ENCODE data around the gene GAS2. TPM values are rescaled to one million over a fixed set of nuclear protein-coding genes. Genes with fewer than 3 reads are reported as not detected.
"Not testable (repeated sequence)": the region's sequence is repeated elsewhere in the genome, so short reads cannot be mapped to it uniquely, and the experiment has no call there.

GAS2 gene
- total RNA-seq, 4 donors from 2014 or later = 1.1 to 2.9 (median 2.6) TPM

DNA sequence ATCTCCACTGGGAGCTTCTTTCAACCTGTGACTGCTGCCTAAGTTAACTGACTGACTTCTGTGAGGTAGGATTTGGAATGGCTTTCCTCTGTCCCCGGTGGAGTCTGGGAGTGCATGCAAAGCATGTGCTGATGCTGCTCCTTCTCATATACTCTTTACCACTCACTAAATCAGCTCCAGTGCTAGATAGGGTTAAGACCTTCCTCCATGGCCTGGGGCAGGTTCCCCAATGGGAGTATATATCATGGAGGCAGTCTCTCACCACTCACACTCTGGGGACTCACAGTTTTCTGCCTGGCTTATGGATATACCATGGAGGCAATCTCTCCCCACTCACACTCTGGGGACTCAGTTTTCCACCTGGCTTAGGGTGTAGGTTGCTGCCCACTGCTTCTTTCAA is 30.7 kb upstream of the GAS2 start:
- DNase-seq (no peak), ATAC-seq (no peak)
- H3K27ac ChIP-seq = no peak overlapping the region
- in situ Hi-C loops (cut with MboI; ENCODE audit: low sequenced_read_pairs in 4 of 4) = no loop called here
- TF ChIP-seq POLR2A (IDR thresholded peaks at IDR 0.05) = no peak
- TF ChIP-seq, protein P1, sequence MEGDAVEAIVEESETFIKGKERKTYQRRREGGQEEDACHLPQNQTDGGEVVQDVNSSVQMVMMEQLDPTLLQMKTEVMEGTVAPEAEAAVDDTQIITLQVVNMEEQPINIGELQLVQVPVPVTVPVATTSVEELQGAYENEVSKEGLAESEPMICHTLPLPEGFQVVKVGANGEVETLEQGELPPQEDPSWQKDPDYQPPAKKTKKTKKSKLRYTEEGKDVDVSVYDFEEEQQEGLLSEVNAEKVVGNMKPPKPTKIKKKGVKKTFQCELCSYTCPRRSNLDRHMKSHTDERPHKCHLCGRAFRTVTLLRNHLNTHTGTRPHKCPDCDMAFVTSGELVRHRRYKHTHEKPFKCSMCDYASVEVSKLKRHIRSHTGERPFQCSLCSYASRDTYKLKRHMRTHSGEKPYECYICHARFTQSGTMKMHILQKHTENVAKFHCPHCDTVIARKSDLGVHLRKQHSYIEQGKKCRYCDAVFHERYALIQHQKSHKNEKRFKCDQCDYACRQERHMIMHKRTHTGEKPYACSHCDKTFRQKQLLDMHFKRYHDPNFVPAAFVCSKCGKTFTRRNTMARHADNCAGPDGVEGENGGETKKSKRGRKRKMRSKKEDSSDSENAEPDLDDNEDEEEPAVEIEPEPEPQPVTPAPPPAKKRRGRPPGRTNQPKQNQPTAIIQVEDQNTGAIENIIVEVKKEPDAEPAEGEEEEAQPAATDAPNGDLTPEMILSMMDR (IDR thresholded peaks at IDR 0.05 in 4 of 5, conservative IDR thresholded peaks at IDR 0.05 in 1 of 5) = no peak
- H3K4me3 ChIP-seq = no peak overlapping the region
- H3K36me3 ChIP-seq = no peaks in the 10 kb centered on the region
- H3K4me1 ChIP-seq = no peaks in the 10 kb centered on the region
- intact Hi-C loops (cut with DNase I; ENCODE audit: low total_unique reads) = no loop called here
- no peaks in the 10 kb centered on the region for H3K9me3 ChIP-seq
- H3K27me3 ChIP-seq = no peaks in the 10 kb centered on the region

DNA sequence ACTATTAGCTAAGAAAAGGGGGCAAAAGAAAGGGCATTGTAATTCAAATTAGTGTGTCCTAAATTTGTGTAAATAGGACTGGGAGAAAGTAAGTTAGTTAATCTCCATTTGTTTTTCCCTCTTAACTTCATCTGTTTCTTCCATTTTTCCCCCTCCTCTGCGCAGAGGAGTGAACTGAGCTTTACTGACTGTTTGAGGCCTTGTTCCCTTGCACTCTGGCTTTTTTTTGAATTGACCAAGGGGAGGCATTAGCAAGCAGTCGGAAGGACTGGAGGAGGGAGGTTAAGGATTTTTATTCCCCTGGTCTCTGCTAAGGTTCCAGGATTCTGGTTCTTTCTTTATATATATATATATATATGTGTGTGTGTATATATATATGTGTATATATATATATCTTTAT is 25.5 kb upstream of the GAS2 start:
- H3K9me3 ChIP-seq = no peaks in the 10 kb centered on the region
- no peak for ATAC-seq
- TF ChIP-seq, protein P1 (IDR thresholded peaks at IDR 0.05 in 4 of 5, conservative IDR thresholded peaks at IDR 0.05 in 1 of 5) = no peak
- TF ChIP-seq POLR2A (IDR thresholded peaks at IDR 0.05) = no peak
- DNase-seq = no peak
- no peak overlapping the region for H3K27ac ChIP-seq
- no peak overlapping the region for H3K4me3 ChIP-seq
- intact Hi-C loops (cut with DNase I; ENCODE audit: low total_unique reads) (no loop called here), in situ Hi-C loops (cut with MboI; ENCODE audit: low sequenced_read_pairs in 4 of 4) (no loop called here)
- H3K36me3 ChIP-seq = no peaks in the 10 kb centered on the region
- no peaks in the 10 kb centered on the region for H3K27me3 ChIP-seq
- H3K4me1 ChIP-seq = no peaks in the 10 kb centered on the region

DNA sequence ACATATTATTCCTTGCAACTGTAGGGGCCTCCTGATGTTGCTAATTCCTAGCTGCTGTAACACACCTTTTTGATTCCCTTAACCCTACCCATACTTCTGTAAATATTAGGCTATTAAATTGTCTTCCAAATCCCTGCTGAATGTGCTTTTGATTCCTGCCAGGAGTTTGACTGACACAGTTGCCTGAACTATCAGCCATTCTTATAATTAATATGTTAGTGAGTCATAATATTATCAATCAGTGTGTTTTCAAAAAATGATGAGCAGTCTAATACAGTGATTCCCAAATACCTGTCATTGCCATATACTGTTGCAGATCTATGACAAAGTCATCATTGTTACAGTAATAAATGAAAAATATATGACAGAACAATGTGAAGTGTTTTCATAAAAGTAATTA is 24.9 kb upstream of the GAS2 start:
- intact Hi-C loops (cut with DNase I; ENCODE audit: low total_unique reads) (no loop called here), in situ Hi-C loops (cut with MboI; ENCODE audit: low sequenced_read_pairs in 4 of 4) (no loop called here)
- Histone ChIP-seq H3K4me1 (no peaks in the 10 kb centered on the region), H3K9me3 (no peaks in the 10 kb centered on the region), H3K4me3 (no peak overlapping the region), H3K36me3 (no peaks in the 10 kb centered on the region), H3K27me3 (no peaks in the 10 kb centered on the region), H3K27ac (no peak overlapping the region)
- ATAC-seq (no peak), DNase-seq (no peak)
- no peak for TF ChIP-seq POLR2A (IDR thresholded peaks at IDR 0.05)
- TF ChIP-seq, protein P1 (IDR thresholded peaks at IDR 0.05 in 4 of 5, conservative IDR thresholded peaks at IDR 0.05 in 1 of 5) = no peak

DNA sequence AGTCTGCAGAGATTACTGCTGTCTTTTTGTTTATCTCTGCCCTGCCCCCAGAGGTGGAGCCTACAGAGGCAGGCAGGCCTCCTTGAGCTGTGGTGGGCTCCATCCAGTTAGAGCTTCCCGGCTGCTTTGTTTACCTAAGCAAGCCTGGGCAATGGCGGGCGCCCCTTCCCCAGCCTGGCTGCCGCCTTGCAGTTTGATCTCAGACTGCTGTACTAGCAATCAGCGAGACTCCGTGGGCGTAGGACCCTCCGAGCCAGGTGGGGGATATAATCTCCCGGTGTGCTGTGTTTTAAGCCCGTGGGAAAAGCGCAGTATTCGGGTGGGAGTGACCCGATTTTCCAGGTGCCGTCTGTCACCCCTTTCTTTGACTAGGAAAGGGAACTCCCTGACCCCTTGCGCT is 14.1 kb upstream of the GAS2 start:
- H3K9me3 ChIP-seq; intact Hi-C loops (cut with DNase I; ENCODE audit: low total_unique reads); H3K36me3 ChIP-seq; H3K27me3 ChIP-seq; H3K4me3 ChIP-seq; DNase-seq; ATAC-seq; H3K4me1 ChIP-seq; H3K27ac ChIP-seq: not testable (repeated sequence)
- in situ Hi-C loops (cut with MboI; ENCODE audit: low sequenced_read_pairs in 4 of 4) = loop anchor here in 1 of 4 donors (25.0 kb wide), 1 partner anchor 465 kb away; the partner anchor contains the start of gene ANO5

DNA sequence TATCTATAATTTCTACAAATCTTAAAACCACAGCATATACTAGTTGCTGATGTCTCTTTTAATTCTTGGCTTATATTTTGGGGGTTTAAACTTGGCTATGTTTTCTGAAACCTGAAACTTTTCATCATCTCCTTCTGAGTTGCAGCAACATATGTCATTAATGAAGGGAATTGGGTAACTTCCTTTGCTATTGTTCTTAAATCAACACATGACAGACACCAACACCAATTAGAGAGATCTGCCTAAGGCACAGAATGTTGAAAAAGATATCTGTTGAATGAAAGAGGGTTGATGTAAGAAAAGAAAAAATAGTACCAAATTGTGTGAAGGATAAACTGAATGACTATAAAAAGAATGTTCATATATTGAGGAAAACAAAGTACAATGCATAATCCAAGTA is 10.3 kb upstream of the GAS2 start:
- Histone ChIP-seq H3K4me1 (no peaks in the 10 kb centered on the region), H3K36me3 (no peaks in the 10 kb centered on the region), H3K4me3 (no peak overlapping the region), H3K9me3 (no peaks in the 10 kb centered on the region), H3K27me3 (no peaks in the 10 kb centered on the region), H3K27ac (no peak overlapping the region)
- intact Hi-C loops (cut with DNase I; ENCODE audit: low total_unique reads) (no loop called here), in situ Hi-C loops (cut with MboI; ENCODE audit: low sequenced_read_pairs in 4 of 4) (loop anchor here in 1 of 4 donors (25.0 kb wide), 1 partner anchor 469 kb away; the partner anchor contains the start of gene ANO5)
- no peak for TF ChIP-seq POLR2A (IDR thresholded peaks at IDR 0.05)
- TF ChIP-seq, protein P1 (IDR thresholded peaks at IDR 0.05 in 4 of 5, conservative IDR thresholded peaks at IDR 0.05 in 1 of 5) = no peak
- DNase-seq (no peak), ATAC-seq (no peak)
